DOHH2 (cell line): ENCODE data around the gene MEIOB.

ENCODE experiments used
- CTCF ChIP-seq: fragments of 200-600 bp; sonication (generic); IDR thresholded peaks from one replicate; pipeline ENCODE4 v1.5.1; 2014; ENCODE audit warnings: antibody characterized with exemption, mild to moderate bottlenecking, low read depth, low read length; ENCODE audit not compliant: poor library complexity, severe bottlenecking
- EZH2phosphoT487 ChIP-seq: fragments of 200-600 bp; sonication (generic); IDR thresholded peaks from 2 replicates; pipeline ENCODE4 v1.6.1; 2017; ENCODE audit warnings: borderline replicate concordance, mild to moderate bottlenecking, antibody characterized with exemption, low read length, moderate library complexity, mixed read lengths

GRCh38 chr16:1807626-1808025 lies 64.3 kb downstream of the MEIOB start:
- TF ChIP-seq CTCF (no peak), EZH2phosphoT487 (no peak)
